SK-N-SH treated with all-trans-retinoic acid at 6 μM for 48 hours (cell line): Measurements from ENCODE around the gene UGGT2.

ENCODE experiments used
- ARNTL ChIP-seq: fragments of 450-650 bp; formaldehyde crosslinking; IDR thresholded peaks from 2 replicates; pipeline ENCODE4 v1.5.0; 2020; ENCODE audit warnings: low read depth, mild to moderate bottlenecking, moderate library complexity, borderline replicate concordance
- ESRRG ChIP-seq: fragments of 250-450 bp; sonication (Bioruptor Pico); IDR thresholded peaks from 2 replicates; pipeline ENCODE4 v1.6.1; 2021; ENCODE audit warnings: mild to moderate bottlenecking
- PATZ1 ChIP-seq: fragments of 250-450 bp; sonication (Bioruptor Pico); IDR thresholded peaks from 2 replicates; pipeline ENCODE4 v1.8.0; 2020; ENCODE audit warnings: mild to moderate bottlenecking, moderate library complexity, borderline replicate concordance
- RARB ChIP-seq: fragments of 250-450 bp; sonication (Bioruptor Pico); IDR thresholded peaks from 2 replicates; pipeline ENCODE4 v1.8.0; 2021; ENCODE audit warnings: mild to moderate bottlenecking, moderate library complexity

GRCh38 chr13:96018135-96018534 lies 35.1 kb downstream of the UGGT2 start:
- no peak for TF ChIP-seq PATZ1 (CRISPR knock-in tag)
- TF ChIP-seq ARNTL (CRISPR knock-in tag), result no peak
- TF ChIP-seq ESRRG (CRISPR knock-in tag), result no peak
- no peak for TF ChIP-seq RARB (CRISPR knock-in tag)
